ENCODE results near the gene DENND1A. TPM values are rescaled to one million over a fixed set of nuclear protein-coding genes. Genes with fewer than 3 reads are reported as not detected.

DENND1A gene
- total RNA-seq, 4 donors from 2014 or later, result 37.1 to 55.3 (median 50.0) TPM

DNA sequence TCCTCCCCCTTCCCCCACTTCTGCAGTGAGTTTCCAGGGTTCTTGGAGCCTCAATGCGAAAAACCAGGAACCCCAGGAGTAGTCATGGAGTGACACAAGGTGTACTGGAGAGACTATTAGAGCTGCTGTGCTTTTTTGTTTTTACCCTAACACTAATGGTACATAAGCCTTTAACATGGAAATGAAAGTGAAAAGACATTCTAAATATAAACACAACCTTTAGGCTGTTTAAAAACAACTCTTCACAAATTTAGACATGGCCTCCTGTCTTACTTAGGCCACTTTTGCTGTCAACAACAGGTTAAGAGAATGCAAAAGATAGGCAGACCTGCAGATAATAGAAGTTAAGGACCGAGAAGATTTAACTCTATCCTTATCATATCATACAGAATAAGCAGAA lies 232.2 kb downstream of the DENND1A start:
- H3K27ac ChIP-seq, result no peak overlapping the region
- no peaks in the 10 kb centered on the region for H3K27me3 ChIP-seq
- DNase-seq, result no peak
- no peak overlapping the region for H3K4me3 ChIP-seq
- H3K9me3 ChIP-seq, result peaks cover 0 to 2% (median 0%) of the 10 kb centered on the region in 4 donors
- H3K36me3 ChIP-seq, result no peaks in the 10 kb centered on the region
- no peaks in the 10 kb centered on the region for H3K4me1 ChIP-seq
- no peak for TF ChIP-seq POLR2A (IDR thresholded peaks at IDR 0.05)
- TF ChIP-seq, protein P1, sequence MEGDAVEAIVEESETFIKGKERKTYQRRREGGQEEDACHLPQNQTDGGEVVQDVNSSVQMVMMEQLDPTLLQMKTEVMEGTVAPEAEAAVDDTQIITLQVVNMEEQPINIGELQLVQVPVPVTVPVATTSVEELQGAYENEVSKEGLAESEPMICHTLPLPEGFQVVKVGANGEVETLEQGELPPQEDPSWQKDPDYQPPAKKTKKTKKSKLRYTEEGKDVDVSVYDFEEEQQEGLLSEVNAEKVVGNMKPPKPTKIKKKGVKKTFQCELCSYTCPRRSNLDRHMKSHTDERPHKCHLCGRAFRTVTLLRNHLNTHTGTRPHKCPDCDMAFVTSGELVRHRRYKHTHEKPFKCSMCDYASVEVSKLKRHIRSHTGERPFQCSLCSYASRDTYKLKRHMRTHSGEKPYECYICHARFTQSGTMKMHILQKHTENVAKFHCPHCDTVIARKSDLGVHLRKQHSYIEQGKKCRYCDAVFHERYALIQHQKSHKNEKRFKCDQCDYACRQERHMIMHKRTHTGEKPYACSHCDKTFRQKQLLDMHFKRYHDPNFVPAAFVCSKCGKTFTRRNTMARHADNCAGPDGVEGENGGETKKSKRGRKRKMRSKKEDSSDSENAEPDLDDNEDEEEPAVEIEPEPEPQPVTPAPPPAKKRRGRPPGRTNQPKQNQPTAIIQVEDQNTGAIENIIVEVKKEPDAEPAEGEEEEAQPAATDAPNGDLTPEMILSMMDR (IDR thresholded peaks at IDR 0.05), result no peak

DNA sequence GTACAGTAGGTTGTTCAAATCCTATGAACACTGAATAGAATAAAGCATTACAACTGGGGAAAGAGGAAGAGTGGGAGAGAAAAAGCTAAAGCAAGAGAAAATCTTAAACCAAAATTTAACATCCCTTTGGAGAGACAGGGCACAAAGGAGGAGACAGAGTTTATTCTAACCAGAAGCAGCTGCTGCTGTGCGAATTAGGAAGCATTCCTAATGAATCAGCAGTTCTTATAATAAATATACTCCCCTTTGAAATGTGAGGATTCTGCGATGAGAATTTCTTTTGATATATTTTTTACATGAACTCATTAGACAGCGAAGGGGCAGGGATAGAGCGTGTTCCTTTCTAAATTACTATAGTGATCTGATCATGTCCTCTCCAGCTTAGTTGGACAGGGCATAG lies 233.4 kb downstream of the DENND1A start:
- Histone ChIP-seq H3K9me3 (peaks cover 0 to 2% (median 0%) of the 10 kb centered on the region in 4 donors), H3K4me3 (no peak overlapping the region), H3K4me1 (no peaks in the 10 kb centered on the region), H3K27ac (no peak overlapping the region), H3K27me3 (no peaks in the 10 kb centered on the region), H3K36me3 (no peaks in the 10 kb centered on the region)
- TF ChIP-seq, protein P1 (IDR thresholded peaks at IDR 0.05), result no peak
- TF ChIP-seq POLR2A (IDR thresholded peaks at IDR 0.05), result no peak
- DNase-seq, result no peak

DNA sequence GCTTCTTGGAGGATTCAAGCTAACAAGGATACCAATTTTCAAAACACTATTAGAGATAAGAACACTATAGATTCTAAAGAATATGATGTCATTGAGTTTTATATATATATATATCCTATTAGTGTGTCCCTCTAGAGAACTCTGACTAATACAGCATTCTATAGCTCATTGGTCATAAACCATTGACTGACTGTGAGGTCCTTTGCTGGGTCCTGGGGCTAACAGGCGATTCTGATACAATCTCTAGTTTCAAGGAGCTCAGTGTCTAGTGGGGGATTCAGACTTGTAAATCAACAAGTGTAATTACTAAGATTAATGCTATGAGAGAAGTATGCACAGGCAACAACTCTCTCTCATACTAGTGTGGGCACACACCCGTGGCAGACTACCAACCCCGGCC lies 234.5 kb downstream of the DENND1A start:
- H3K4me3 ChIP-seq, result no peak overlapping the region
- H3K27me3 ChIP-seq, result no peaks in the 10 kb centered on the region
- DNase-seq, result no peak
- no peak for TF ChIP-seq POLR2A (IDR thresholded peaks at IDR 0.05)
- no peaks in the 10 kb centered on the region for H3K4me1 ChIP-seq
- H3K27ac ChIP-seq, result no peak overlapping the region
- no peaks in the 10 kb centered on the region for H3K36me3 ChIP-seq
- no peaks in the 10 kb centered on the region for H3K9me3 ChIP-seq

DNA sequence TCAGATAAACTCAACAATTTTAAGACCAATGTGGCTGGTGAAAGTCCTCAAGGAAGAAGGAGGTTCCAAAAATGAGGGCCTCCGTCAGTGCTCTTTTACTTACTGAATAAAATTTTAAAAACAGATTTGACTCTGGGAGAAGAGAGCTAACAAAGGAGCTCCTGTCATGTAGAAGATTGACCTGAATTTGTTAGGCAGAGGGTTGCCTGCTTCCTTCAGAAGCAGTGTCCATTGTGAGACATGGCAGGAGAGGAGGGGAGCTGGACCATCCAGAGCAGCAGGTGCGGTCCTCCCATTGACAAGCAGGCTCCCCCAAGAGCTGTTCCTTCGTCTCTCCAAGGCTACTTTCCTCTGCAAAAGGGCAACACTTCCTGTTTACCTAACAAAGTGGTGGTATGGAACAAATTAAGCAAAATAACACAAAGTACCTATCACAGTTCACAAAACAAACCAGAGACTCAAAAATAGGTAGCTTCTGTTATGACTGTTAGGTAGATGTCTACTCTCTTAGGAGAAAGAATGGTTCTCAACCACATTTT lies 238.1 kb downstream of the DENND1A start:
- Histone ChIP-seq H3K27ac (no peak overlapping the region), H3K36me3 (no peaks in the 10 kb centered on the region), H3K4me3 (no peak overlapping the region), H3K4me1 (no peaks in the 10 kb centered on the region), H3K9me3 (no peaks in the 10 kb centered on the region), H3K27me3 (no peaks in the 10 kb centered on the region)
- no peak for TF ChIP-seq POLR2A (IDR thresholded peaks at IDR 0.05)
- TF ChIP-seq, protein P1 (IDR thresholded peaks at IDR 0.05), result no peak
- DNase-seq, result no peak

DNA sequence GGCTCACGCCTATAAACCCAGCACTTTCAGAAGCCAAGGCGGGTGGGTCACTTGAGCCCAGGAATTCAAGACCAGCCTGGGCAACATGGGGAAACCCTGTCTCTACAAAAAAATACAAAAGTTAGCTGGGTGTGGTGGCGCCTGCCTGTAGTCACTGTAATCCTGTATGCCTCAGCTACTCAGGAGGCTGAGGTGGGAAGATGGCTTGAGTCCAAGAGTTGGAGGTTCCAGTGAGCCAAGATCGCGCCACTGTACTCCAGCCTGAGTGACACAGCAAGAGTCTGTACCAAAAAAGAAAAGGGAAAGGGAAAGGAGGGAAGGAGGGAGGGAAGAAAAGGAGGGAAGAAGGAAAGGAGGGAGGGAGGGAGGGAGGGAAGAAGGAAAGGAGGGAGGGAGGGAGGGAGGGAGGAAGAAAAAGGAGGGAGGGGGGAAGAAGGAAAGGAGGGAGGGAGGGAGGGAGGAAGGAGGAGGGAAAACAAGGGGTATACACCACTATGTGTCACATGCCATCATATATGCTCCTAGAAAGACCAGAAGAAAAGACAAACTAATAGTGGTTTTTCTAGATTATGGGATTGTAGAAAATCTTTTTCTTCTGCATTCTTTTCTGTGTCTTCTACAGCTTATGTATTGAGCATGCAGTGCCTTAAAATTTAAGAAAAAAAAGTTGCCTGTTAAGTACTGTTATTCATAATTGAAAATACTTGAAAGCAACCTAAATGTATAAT lies 240.1 kb downstream of the DENND1A start:
- DNase-seq, result no peak
- no peak for TF ChIP-seq POLR2A (IDR thresholded peaks at IDR 0.05)
- TF ChIP-seq, protein P1 (IDR thresholded peaks at IDR 0.05), result no peak
- Histone ChIP-seq H3K4me3 (no peak overlapping the region), H3K9me3 (no peaks in the 10 kb centered on the region), H3K36me3 (no peaks in the 10 kb centered on the region), H3K27ac (no peak overlapping the region), H3K4me1 (no peaks in the 10 kb centered on the region), H3K27me3 (no peaks in the 10 kb centered on the region)

DNA sequence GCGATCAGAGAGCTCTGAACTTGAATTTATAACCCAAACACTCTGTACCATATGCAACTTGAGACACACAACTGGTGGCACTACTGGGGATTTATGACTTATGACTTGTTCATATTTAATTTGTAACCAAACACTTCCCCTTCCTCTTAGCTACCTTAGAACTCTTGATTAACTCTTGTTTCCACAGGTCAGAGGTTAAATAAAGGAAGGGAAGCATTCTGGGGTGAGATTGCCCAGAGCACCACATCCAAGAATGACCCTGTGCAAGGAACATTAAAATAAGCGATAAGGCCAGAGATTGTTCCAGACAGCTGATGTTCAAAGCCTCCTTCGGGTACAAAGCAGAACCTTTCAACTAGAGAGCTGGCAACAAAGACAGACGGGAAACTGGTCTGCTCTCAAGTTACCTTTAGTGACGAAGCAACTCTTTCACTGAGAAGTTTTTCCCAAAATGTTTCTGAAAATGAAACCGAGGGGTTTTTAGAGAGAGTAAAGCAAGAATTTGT lies 242.6 kb downstream of the DENND1A start:
- DNase-seq, result no peak
- Histone ChIP-seq H3K9me3 (no peaks in the 10 kb centered on the region), H3K4me3 (no peak overlapping the region), H3K27ac (no peak overlapping the region), H3K4me1 (no peaks in the 10 kb centered on the region), H3K27me3 (no peaks in the 10 kb centered on the region), H3K36me3 (no peaks in the 10 kb centered on the region)
- TF ChIP-seq, protein P1 (IDR thresholded peaks at IDR 0.05), result no peak
- TF ChIP-seq POLR2A (IDR thresholded peaks at IDR 0.05), result no peak
